RCC 7860 (cell line): ENCODE measurements around the gene TBC1D19.
"Not testable (repeated sequence)": the region's sequence is repeated elsewhere in the genome, so short reads cannot be mapped to it uniquely, and the experiment has no call there.

ENCODE experiments used
- DNase-seq: peaks from one replicate; pipeline ENCODE4 v3.0.0-alpha.2; 2015; ENCODE audit warnings: low spot score
- FAIRE-seq: peaks from 2 replicates; lab custom pipeline; 2012; peaks lifted over from hg19 to GRCh38; lab: Jason Lieb, UNC

The TBC1D19 gene

GRCh38 chr4:26583865-26584652 is at the start of gene TBC1D19:
TBC1D19 (plus strand) TSS chr4:26584084; CDS start chr4:26584194, 110 bp downstream.
- DNase-seq, result peak; percentile 77
- no peak for FAIRE-seq

GRCh38 chr4:26542991-26543390 is 40.9 kb upstream of the TBC1D19 start:
- DNase-seq, result no peak

GRCh38 chr4:26544421-26544820 is 39.5 kb upstream of the TBC1D19 start:
- FAIRE-seq (no peak), DNase-seq (no peak)

More at GRCh38 chr4:26542991-26543390, 40.9 kb upstream of the TBC1D19 start:
- no peak for FAIRE-seq

GRCh38 chr4:26548379-26548778 is 35.5 kb upstream of the TBC1D19 start:
- DNase-seq, FAIRE-seq: not testable (repeated sequence)

- DNase-seq (no peak), FAIRE-seq (no peak)
Measured at GRCh38 chr4:26557164-26557563, 26.7 kb upstream of the TBC1D19 start.

GRCh38 chr4:26558166-26558895 is 25.6 kb upstream of the TBC1D19 start:
- DNase-seq, result no peak
- no peak for FAIRE-seq

- DNase-seq, result no peak
- no peak for FAIRE-seq
Measured at GRCh38 chr4:26566133-26566532, 17.8 kb upstream of the TBC1D19 start.

- peak; percentile 95 for FAIRE-seq
Measured at GRCh38 chr4:26568446-26568994, 15.4 kb upstream of the TBC1D19 start.

GRCh38 chr4:26570596-26570995 is 13.3 kb upstream of the TBC1D19 start:
- no peak for DNase-seq
- no peak for FAIRE-seq

More at GRCh38 chr4:26568446-26568994, 15.4 kb upstream of the TBC1D19 start:
- DNase-seq, result peak; percentile 78

GRCh38 chr4:26573389-26573794 is 10.5 kb upstream of the TBC1D19 start:
- no peak for DNase-seq
- FAIRE-seq, result no peak

GRCh38 chr4:26574563-26574962 is 9.3 kb upstream of the TBC1D19 start:
- DNase-seq (no peak), FAIRE-seq (no peak)

GRCh38 chr4:26576231-26576739 is 7.6 kb upstream of the TBC1D19 start:
- no peak for FAIRE-seq
- DNase-seq, result no peak

GRCh38 chr4:26577066-26577465 is 6.8 kb upstream of the TBC1D19 start:
- DNase-seq (no peak), FAIRE-seq (no peak)

GRCh38 chr4:26579169-26579568 is 4.7 kb upstream of the TBC1D19 start:
- no peak for FAIRE-seq
- no peak for DNase-seq

GRCh38 chr4:26581341-26581740 is 2.5 kb upstream of the TBC1D19 start:
- FAIRE-seq, DNase-seq: not testable (repeated sequence)

- no peak for FAIRE-seq
Measured at GRCh38 chr4:26583538-26583864, 383 bp upstream of the TBC1D19 start.

GRCh38 chr4:26584725-26585124 is 841 bp downstream of the TBC1D19 start:
- FAIRE-seq, result no peak
- DNase-seq, result no peak

More at GRCh38 chr4:26583538-26583864, 383 bp upstream of the TBC1D19 start:
- no peak for DNase-seq

GRCh38 chr4:26589705-26590104 is 5.8 kb downstream of the TBC1D19 start:
- FAIRE-seq (no peak), DNase-seq (no peak)

GRCh38 chr4:26590639-26591038 is 6.8 kb downstream of the TBC1D19 start:
- peak; percentile 91 for FAIRE-seq
- DNase-seq, result peak; percentile 78

GRCh38 chr4:26593557-26593956 is 9.7 kb downstream of the TBC1D19 start:
- FAIRE-seq, DNase-seq: not testable (repeated sequence)

GRCh38 chr4:26594371-26594770 is 10.5 kb downstream of the TBC1D19 start:
- DNase-seq, result no peak
- FAIRE-seq, result no peak
